A673 (cell line): ENCODE results near the gene SCAF4.

Experiments used
- EZH2 ChIP-seq: fragments of 200-600 bp; sonication (generic); IDR thresholded peaks from 2 replicates; pipeline ENCODE4 v1.6.1; 2017; ENCODE audit warnings: borderline replicate concordance, low read depth, mild to moderate bottlenecking, mixed read lengths, antibody characterized with exemption, low read length; ENCODE audit not compliant: poor library complexity, severe bottlenecking
- TF ChIP-seq, protein P1 (sequence below): fragments of 300-800, 200-600 bp; sonication (generic); conservative IDR thresholded peaks from 2 replicates; pipeline ENCODE4 v1.5.1; 2017; ENCODE audit warnings: low read depth, mild to moderate bottlenecking, antibody characterized with exemption, low read length, moderate library complexity, mixed read lengths

DNA sequence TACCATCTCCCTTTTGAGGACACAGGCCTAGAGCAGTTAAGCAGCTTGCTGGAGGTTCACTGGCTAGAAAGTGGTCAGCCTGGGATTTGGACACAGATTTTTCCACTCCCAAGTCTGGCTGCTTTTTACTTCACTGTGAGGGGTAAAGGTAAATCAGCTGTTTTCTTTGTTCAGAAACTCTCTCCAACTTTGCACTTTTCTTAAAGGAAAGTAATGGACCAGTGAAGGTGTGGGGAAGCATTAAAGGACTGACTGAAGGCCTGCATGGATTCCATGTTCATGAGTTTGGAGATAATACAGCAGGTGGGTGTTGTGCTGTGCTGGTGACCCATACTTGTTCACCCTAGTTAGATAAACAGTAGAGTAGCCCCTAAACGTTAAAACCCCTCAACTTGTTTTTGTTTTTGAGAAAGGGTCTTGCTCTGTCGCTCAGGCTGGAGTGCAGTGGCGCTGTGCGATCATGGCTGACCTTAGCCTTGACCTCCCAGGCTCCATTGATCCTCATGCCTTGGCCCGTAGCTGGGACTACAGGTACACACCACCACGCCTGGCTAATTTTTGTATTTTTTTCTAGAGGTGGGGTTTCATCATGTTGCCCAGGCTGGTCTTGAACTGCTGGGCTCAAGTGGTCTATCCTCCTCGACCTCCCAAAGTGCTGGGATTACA lies 68.2 kb downstream of the SCAF4 start:
- TF ChIP-seq, protein P1, sequence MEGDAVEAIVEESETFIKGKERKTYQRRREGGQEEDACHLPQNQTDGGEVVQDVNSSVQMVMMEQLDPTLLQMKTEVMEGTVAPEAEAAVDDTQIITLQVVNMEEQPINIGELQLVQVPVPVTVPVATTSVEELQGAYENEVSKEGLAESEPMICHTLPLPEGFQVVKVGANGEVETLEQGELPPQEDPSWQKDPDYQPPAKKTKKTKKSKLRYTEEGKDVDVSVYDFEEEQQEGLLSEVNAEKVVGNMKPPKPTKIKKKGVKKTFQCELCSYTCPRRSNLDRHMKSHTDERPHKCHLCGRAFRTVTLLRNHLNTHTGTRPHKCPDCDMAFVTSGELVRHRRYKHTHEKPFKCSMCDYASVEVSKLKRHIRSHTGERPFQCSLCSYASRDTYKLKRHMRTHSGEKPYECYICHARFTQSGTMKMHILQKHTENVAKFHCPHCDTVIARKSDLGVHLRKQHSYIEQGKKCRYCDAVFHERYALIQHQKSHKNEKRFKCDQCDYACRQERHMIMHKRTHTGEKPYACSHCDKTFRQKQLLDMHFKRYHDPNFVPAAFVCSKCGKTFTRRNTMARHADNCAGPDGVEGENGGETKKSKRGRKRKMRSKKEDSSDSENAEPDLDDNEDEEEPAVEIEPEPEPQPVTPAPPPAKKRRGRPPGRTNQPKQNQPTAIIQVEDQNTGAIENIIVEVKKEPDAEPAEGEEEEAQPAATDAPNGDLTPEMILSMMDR: no peak
- no peak for TF ChIP-seq EZH2
